RPMI7951 (cell line): ENCODE data around the gene KRTAP27-1. TPM values are rescaled to one million over a fixed set of nuclear protein-coding genes. Genes with fewer than 3 reads are reported as not detected.

Source experiments
- DNase-seq: peaks from one replicate; pipeline ENCODE4 v3.0.0-alpha.2; 2012; ENCODE audit warnings: low read depth
- total RNA-seq: library from RNA; depleted of rRNA; stranded (reverse); fragments of >200 nt; shearing (Covaris generic); gene quantifications from 2 replicates; pipeline ENCODE4 v1.2.3, GENCODE V29; 2014; rRNA removed

Gene KRTAP27-1
- total RNA-seq = not detected in 2 replicates

GRCh38 chr21:30337276-30337744 is at the start of gene KRTAP27-1:
KRTAP27-1 (minus strand) TSS chr21:30337694; CDS start chr21:30337668, 26 bp downstream.
- no peak for DNase-seq

GRCh38 chr21:30382201-30382600 is 44.7 kb upstream of the KRTAP27-1 start:
- DNase-seq = no peak

- DNase-seq = peak; percentile 4
Observed at GRCh38 chr21:30372139-30372770, 34.8 kb upstream of the KRTAP27-1 start, which contains the start of gene KRTAP13-2. KRTAP13-2 (minus strand) TSS chr21:30372271; CDS start chr21:30372213, 58 bp downstream.

GRCh38 chr21:30355906-30356305 is 18.4 kb upstream of the KRTAP27-1 start:
- DNase-seq = no peak

GRCh38 chr21:30354308-30355005 is 17.0 kb upstream of the KRTAP27-1 start:
- peak; percentile 8 for DNase-seq

- DNase-seq = no peak
Observed at GRCh38 chr21:30351534-30351933, 14.0 kb upstream of the KRTAP27-1 start.

- no peak for DNase-seq
Observed at GRCh38 chr21:30349572-30349971, 12.1 kb upstream of the KRTAP27-1 start.

GRCh38 chr21:30348506-30348905 is 11.0 kb upstream of the KRTAP27-1 start, which contains the start of gene KRTAP23-1:
KRTAP23-1 (minus strand) TSS chr21:30348606; CDS start chr21:30348606, 0 bp downstream.
- no peak for DNase-seq

GRCh38 chr21:30345014-30345413 is 7.5 kb upstream of the KRTAP27-1 start:
- no peak for DNase-seq

GRCh38 chr21:30340714-30341573 is 3.5 kb upstream of the KRTAP27-1 start:
- peak; percentile 13 for DNase-seq

GRCh38 chr21:30338717-30339116 is 1.2 kb upstream of the KRTAP27-1 start:
- no peak for DNase-seq

- no peak for DNase-seq
Observed at GRCh38 chr21:30337772-30338171, 278 bp upstream of the KRTAP27-1 start.

GRCh38 chr21:30336596-30336995 is 898 bp downstream of the KRTAP27-1 start:
- no peak for DNase-seq

- no peak for DNase-seq
Observed at GRCh38 chr21:30333736-30334135, 3.8 kb downstream of the KRTAP27-1 start.

GRCh38 chr21:30332681-30333080 is 4.8 kb downstream of the KRTAP27-1 start:
- DNase-seq = no peak

GRCh38 chr21:30329203-30329875 is 8.2 kb downstream of the KRTAP27-1 start:
- peak; percentile 5 for DNase-seq

- no peak for DNase-seq
Observed at GRCh38 chr21:30326390-30326789, 11.1 kb downstream of the KRTAP27-1 start.

- no peak for DNase-seq
Observed at GRCh38 chr21:30320215-30320614, 17.3 kb downstream of the KRTAP27-1 start, which contains the start of gene KRTAP26-1. KRTAP26-1 (minus strand) TSS chr21:30320315; CDS start chr21:30320035, 280 bp downstream.

GRCh38 chr21:30315701-30316100 is 21.8 kb downstream of the KRTAP27-1 start:
- no peak for DNase-seq

- no peak for DNase-seq
Observed at GRCh38 chr21:30306884-30307283, 30.6 kb downstream of the KRTAP27-1 start.

GRCh38 chr21:30305136-30305535 is 32.4 kb downstream of the KRTAP27-1 start:
- no peak for DNase-seq
